T1000 (cell line): ENCODE measurements around the gene MRPS18B.
A peak's percentile ranks its signal among the peaks of the same experiment; 100 is the strongest.

Experiments used
- DNase-seq: peaks from one replicate; lab custom pipeline; 2025; ENCODE audit warnings: mixed read lengths; lab: John Stamatoyannopoulos, UW

MRPS18B gene

DNA sequence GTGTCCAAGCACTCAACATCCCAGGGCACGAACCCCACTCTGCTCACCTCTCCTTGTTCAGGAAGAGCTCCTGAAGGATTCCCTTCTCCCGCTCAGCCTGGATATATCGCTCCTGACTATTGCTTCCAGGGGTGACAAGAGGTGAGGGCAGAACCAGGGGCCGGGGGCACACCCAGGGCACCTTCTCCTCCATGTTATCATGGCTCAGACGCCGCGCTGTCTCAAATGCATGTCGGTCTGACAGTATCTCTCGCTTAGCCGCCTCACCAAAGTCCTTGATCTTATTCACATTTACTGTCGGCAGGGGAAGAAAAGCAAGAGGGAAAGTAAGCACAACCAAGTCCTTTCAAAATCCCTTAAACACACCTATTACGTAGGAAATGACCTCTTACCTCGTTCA is 13.7 kb upstream of the MRPS18B start:
- DNase-seq = no peak

DNA sequence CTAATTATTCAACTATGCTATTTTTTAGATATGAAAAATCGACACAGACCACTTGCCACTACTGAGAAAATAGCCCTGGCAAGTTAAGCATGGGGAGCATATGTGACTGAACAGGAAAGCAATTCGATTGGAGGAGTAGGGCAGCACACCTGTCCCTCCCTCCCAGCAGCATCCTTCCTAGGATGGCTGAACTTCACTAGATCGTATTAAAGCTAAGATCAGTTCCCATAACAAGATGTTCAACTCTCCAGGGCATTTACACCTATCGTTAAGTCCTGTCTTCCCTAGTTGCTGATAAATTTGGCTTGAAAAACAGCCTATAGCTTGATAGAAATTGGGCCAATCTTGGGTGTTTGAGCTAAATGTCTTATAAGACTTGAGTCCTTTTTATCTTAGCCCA is 7.6 kb upstream of the MRPS18B start:
- DNase-seq = no peak

DNA sequence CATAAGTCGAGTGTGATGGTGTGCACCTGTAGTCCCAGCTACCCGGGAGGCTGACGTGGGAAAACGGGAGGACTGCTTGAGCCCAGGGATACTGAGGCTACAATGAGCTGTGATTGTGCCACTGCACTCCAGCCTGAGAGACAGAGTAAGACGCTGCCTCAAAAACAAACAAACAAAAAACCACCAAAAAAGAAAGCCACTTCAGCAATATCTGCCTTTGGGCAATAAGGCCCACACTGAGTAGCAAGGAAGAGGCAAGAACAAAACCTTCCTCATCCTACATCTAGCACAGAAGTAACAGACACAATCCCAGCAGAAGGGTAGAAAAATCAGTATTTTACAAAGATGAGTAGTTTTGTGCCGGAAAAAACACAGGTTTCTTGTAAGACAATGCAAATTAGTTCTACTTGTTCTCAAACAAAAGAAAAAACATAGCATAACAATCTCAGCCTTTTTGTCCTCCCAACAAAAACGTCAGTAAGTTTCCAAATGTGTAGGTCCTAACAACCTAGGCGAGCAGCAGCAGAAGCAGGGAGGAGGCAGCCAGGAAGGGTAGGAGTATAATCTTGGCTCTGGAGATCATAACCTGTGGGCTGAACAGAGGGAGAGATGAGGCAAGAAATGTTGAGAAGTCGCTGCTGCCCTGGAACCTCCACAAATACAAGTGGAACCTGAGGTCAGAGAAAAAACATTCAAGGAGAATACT is 6.3 kb upstream of the MRPS18B start:
- no peak for DNase-seq

DNA sequence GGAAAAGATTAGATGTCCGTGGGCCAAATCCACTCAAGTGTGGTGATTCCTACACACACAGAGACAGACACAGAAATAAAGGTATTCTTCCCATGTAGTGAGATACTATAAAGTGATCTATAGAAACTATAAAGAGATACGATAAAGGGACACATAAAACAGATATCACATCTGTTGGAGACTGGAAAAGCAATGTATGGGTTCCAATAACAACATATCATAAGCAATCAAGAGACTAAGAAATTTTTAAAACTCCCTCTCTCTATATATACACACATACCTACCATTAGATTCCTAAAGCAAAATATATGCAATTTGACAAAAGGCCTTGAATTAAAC is 5.8 kb upstream of the MRPS18B start:
- no peak for DNase-seq

DNA sequence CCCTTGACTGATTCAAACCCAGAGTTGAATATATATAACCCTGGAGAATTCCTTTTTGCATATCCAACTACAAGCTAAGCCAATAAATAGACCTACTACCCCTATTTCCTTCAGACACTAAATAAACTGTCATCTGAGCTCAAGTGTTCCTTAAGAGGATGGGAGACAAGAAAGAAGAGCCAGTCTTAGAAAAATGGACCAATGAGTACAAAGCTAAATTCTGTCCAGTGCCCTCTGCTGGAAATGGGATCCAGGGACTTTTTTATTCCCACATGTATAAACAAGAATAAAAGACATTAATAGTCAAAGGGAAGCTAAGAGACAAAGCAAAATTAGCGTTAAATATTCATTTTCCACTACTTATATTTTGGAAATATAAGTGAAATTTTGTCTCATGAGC is 5.4 kb upstream of the MRPS18B start:
- DNase-seq = no peak

DNA sequence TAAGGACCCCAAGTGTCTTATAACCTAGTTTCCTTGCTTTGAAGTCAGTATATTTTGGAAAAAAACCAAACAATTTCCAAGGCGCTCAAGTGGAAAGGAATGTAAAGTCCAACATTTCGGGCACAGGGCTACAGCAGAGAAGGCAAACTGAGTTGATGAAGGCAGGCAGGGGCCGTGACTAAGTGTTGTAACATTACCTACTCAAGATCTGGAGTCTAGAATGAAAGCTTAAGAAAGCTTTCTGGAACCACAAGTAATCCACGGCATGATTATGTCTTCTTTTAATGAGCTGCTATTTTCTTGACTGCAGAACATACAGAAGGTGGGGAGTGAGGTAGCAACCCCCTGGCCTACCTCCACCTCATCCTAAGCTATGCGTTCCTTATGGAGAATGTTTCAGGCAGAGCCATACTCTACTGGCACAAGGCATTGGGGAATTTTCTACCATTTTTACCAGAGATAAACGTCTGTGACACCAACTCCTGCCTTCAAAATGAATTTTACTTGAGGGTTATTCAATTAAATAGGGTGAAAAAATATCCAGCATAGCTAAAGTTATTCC is 4.9 kb upstream of the MRPS18B start:
- no peak for DNase-seq

DNA sequence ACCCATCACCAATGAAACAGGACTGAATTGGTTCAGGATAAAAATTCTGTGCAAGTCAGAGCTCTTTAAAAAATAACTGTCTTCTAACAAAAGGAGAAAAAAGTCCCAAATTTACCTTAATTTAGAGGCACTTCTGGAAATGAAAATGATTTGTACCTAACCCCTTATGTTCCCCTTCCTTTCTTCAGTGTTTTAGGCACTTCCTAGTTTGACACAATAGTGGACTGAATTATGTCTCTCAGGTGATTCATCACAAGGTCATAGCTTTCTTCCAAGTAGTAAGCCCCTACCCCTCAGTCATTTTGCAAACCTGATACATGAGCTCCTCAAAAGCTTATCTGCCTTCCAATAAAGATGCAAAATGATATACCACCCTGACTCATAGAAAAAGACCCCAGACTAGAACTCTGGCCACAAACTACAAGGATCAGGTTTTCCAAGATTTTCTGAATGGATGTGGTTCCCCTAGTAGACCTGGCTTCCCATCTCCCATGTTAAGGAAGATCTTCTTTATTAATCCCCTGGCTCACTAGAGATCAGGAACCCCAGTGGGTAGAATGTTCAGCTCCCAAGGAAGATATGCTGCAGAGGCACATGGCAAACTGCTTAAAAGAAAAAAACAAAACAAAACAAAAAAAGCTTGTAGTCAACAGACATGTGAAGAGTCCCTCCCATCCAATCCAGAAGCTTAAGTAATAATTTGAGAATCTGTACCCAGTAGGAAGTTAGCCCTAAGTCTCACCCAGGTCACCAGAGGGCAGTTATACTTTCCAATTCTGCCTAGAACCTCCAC is 4.2 kb upstream of the MRPS18B start:
- no peak for DNase-seq

DNA sequence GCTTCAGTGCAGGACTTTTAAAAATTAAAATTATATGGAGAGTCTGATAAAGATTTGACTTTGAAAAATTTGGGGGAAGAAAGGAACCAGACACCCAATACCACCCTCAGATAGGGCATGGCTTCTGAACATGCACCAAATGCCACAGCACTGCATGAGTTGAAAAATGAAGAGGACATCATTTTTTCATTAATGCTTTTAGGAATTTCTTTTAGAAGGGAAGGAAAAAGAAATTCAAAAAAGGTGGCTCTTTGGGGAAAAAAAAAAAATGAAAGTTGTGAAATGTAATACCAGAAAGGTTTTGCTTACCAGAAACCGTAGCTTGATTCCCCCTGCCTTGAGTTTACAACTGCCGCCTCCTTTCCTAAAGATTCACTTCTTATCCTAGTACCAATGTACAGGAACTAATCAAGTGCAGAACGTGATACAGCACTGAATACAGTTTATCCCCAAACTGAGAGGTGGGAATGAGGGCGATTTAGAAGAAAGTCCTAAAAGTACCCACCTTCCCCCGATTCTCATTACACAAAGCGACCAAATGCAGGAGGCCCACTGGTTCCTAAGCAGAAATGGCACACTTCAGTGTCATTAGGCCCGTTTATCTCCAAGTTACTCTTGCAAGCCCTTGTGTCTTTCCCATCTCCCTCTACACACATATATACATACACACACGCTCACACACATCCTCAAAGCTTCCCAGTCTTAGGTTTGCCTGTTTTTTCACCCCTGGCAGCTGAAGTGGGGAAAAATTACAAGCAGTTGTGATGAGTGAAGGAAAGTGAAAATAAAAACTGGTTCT is 3.4 kb upstream of the MRPS18B start:
- DNase-seq = no peak

DNA sequence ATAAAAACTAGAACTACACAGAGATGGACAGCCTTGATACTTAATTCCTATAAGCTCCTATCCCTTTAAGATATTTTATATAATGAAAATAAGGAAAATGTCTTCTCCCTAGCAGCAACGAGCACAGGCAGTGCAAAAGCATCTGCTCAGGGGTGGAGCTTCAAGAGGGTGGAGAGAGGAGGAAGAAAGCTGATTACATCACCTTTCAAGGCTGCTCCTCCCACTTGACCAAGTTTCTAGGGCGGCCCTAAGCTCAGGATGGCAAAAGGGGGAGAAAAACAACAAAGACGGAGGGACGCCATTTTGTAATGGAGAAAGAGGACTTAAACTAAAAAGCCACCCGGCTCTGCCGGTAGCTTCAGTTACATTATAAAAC is 2.8 kb upstream of the MRPS18B start:
- DNase-seq = peak; percentile 69

DNA sequence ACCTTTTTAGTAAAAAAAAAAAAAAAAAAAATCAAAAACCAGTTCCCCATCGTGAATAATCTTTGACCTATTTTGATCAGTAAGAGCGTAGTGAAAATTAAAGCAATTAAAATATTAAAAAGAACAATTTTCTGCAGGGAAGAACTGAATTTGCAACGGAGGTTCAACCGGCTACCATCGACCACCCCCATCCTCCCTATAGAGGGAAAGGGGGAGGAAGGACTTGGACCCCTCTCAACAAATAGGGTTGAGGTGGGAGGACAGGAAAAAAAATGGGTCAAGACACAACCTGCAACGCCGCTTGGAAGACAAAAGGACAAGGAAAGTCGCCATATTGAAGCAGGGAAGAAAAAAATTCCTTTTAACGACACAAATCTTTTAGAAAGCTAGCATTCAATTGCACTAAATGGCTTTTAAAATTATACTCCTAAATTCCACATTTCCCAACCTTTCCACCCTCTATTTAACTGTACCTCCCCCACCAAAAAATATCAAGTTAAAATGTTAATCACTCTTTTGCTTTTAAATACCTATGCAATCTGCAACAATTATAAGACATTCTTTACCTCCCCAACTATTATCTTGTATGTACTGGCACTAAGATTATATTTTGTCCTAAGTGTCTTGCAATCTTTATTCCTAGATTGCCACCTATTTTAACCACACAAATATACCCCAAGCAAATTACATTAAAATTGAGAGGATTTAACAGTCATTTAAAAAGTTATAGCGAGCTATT is 2.3 kb upstream of the MRPS18B start:
- no peak for DNase-seq

DNA sequence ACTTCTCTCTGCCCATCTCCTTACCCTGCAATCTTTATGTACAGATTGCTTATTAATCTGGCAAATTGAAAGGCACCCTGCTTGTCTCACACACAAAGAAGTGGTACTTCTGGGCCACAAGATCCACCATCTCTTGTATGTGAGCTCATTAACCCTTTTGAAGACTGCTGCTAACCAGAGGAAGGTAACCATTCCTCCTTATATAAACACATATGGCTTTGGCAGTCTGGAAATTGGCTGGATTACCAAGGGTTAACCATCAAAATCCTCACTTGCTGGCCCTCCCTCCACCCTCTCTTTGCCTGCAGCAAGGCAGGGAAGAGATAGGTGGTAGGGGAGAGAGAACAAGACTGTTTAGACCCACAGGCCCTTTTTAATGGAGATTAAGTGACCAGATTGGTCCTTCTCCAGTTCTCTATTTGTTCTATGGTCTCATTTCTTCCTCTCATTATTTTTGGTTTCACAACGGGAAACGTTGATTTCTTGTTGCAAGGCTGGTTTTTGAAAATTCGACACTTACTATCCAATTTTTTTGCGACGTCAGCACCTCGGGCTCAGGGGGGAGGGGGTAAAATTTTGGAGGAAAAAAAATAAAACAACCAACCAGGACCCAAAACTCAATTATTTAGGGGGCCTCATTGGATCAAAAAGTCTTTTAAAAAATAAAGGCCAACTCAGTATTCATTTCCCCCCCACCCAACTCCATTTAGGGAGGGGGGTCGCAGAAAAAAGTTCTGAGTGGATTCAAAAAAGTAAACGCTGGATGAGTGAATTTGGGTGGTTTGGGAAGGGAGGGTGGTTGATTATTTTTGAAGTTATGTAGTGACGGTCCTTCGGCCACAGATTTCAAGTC is 1.5 kb upstream of the MRPS18B start:
- no peak for DNase-seq

DNA sequence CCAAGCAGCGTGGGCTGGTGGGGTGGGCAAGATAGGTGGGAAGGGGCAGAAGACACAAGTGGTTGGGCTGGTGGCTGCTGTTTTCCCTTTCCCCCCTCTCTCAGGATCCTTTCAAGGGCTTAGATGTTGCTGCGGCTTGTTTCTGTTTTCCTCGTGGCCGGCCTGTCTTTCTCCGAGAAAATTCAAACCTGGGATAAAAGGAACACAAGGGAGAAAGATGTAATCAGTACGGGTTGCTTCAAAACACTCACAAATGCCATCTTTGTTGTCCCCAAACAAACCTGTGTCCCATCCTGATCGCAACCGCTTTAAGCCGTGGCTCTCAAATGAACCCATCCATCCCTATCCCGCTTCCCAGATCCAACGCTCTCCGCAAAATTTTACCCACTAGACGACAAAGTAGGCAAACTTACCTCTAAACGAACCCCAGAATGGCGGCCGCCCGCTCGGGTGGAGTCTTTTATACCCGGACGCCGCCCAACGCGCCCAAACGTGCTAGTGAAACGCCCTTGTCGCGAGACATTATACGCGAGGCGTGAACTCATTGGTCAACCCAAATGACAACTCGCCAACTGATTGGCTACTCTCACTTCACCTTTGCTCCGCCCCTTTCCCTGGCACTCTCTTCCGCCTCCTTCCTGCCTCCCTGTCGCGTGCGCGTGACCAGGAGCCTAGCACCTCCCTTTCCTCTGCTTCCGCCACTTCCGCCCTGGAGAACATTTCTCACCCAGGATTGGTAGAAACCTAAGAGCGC is 652 bp upstream of the MRPS18B start, which contains the start of gene PPP1R10:
TSS of gene PPP1R10 (minus strand) at position 433 of the 754 bp plus-strand sequence. CDS start 7,299 bp downstream, outside the sequence.
- peak; percentile 99 for DNase-seq

DNA sequence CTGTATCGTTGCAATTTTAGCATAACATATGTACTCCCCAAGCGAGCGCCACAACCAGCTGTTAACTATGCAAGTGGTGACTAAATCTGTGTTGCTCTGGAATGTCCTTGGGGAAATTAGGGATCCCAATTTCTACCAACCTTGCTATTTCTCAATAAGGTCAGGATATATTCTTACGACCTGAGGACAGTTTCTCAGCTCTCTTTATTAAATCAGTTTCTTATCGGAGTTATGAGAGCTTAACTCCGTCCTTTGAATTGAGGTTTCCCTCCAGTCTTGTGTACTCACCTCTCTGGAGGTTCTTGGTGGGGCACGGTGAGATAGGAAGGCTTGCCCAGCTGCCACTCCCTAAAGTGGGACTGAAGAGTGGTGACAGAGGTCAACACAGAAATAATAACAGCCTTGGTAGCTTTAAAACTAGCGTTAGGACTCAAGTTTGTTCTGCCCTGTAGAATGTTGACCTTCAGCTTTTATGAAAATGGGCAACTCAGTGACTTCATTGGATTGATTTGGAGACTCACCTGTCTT is 694 bp downstream of the MRPS18B start:
- no peak for DNase-seq

DNA sequence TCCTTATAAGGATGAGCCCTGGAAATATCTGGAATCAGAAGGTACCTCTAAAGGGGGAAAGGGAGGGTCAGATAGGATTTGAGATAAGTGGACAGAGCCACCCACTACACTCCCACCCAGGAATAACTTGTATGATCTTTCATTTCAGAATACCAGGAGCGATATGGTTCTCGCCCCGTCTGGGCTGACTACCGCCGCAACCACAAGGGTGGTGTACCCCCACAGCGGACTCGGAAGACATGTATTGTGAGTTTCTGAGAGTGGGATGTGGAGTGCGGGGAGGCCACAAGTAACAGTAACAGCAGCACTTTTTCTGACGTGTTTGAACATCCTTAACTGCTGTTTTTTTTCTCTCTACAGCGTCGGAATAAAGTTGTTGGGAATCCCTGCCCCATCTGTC is 1.9 kb downstream of the MRPS18B start:
- no peak for DNase-seq

DNA sequence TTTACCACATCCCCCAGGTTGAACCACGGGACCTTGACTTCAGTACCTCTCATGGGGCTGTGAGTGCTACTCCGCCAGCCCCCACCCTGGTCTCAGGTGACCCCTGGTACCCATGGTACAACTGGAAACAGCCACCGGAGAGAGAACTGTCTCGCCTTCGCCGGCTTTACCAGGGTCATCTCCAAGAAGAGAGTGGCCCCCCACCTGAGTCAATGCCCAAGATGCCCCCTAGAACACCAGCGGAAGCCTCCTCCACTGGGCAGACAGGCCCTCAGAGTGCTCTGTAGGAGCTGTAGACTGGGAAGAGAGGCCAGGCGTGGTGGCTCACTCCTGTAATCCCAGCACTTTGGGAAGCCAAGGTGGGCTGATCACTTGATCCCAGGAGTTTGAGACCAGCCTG is 7.9 kb downstream of the MRPS18B start:
- DNase-seq = no peak

DNA sequence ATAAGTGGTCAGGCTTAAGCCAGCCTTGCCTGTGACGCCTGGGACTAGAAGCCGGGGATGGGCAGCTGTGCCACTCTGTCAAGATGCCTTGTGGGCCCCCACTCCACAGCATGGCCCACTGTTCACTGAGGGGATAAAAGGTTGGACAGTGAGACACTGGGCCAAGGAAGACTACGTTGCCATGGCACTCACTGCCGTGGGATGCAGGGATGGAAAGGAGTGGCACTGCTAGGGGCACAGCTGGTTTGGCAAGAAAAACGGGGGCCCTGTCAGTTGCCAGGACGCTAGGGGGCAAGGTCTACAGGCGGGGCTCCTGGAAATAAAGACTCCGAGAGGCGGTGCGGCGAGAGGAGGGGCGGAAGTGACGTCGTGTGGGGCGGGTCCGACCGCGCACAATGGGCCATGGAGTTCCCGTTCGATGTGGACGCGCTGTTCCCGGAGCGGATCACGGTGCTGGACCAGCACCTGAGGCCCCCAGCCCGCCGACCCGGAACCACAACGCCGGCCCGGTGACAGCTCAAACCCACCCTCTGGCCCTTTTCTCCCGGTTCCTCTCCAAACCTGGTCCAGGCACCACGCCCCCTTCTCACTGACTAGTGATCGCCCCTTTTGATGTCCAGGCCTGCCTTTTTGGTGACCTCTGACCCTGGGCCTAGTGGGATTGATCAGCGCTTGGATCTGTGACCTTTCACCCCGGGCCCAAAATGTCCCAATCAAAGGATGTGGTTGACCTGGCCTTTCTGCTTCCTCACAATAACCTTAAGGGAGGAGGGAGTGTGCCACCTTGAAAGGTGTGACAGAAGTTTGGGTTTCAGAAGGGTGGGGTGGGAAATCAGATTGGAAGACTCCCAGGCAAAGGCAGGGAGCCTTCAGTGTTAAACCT is 9.1 kb downstream of the MRPS18B start, which contains the start of gene ATAT1:
TSS of gene ATAT1 (plus strand) at position 391 of the 883 bp plus-strand sequence.
- DNase-seq = peak; percentile 80

DNA sequence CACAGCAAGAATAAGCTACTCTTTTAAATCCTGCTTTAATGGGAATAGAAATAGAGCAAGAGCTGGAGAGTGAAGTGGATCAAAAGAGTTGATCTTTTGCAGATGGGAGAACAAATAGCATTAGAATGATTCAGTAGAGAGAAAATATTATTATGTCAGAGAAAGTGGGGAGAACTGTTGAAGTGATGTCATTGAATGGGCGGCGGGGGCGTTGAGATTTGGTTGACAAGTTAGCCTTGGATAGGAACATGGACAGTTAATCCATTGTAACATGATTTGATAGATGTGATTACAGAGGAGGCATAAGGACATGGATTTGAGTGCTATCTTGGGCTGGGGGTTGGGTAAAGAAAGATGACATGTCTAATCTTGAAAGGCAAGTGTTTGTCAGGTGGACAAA is 18.2 kb downstream of the MRPS18B start:
- DNase-seq = no peak

DNA sequence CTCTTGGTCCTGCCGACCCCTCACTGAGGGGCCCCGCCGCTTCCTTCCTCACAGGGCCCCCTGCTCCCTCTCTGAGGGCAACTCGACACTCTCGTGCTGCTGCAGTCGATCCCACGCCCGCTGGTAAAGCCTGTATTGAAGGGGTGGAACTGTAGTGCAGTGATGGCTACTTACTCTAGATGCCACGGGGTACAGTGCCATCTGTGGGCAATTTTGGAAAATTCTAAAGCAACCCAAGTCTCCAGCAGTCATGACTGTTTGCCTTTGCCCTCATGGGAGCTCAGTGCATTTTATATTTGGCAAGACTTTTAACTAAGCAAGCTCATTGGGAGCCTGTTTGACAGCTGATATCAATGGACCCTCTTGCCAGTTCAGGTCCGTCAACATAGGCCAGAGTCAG is 22.8 kb downstream of the MRPS18B start:
- no peak for DNase-seq

DNA sequence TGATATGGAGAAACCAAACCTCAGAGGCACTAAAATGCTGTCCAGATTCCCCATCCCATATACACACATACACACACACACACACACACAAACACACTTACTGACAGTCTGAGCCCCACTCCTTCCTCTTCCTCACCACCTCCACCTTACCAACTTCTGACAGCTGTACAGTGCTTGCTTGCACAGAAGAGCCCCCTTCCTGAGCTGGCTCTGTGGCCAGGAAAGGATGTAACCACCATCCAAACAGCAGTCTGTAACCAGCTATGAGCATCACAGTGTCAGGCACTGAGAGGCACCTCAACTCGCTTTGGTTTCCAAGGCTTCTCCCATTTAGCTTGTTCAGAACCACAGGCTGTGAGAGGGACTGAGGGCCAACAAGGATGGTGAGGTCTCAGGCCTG is 23.4 kb downstream of the MRPS18B start:
- no peak for DNase-seq
